B cell (primary cell): Measurements from ENCODE around the gene HSFX4. TPM values are rescaled to one million over a fixed set of nuclear protein-coding genes. Genes with fewer than 3 reads are reported as not detected.

Experiments
- ATAC-seq: fragments of 200-7000 bp; cut with Tn5 transposase; one replicate; pipeline ENCODE4 v1.10.0; 2021; ENCODE audit warnings: low read depth, mild to moderate bottlenecking, moderate number of reproducible peaks, moderate library complexity
- CTCF ChIA-PET: fragments of 350-600 bp; sonication (Branson Sonifier 250); formaldehyde crosslinking; loops from one replicate; lab custom pipeline; 2021; ENCODE audit warnings: antibody characterized with exemption, inconsistent platforms; lab: Charles Lee
- POLR2A ChIA-PET: fragments of 350-600 bp; sonication (Branson Sonifier 250); formaldehyde crosslinking; loops from one replicate; lab custom pipeline; 2021; ENCODE audit warnings: antibody characterized with exemption; lab: Charles Lee
- DNase-seq: peaks from one replicate; pipeline ENCODE4 v3.0.0; 2013
- H2AFZ ChIP-seq: 2 replicates; pipeline ENCODE4 v1.6.1; 2012; ENCODE audit warnings: mild to moderate bottlenecking, low read depth, low read length; ENCODE audit not compliant: insufficient read depth, poor library complexity, severe bottlenecking
- H3K27ac ChIP-seq, 2 donors: 1 replicate in 1 of 2; 2 replicates in 1 of 2; pipeline ENCODE4 v1.5.1; 2012 to 2013; ENCODE audit warnings: low read length in 2 of 2, mild to moderate bottlenecking in 2 of 2, moderate library complexity in 1 of 2
- H3K27me3 ChIP-seq, 4 experiments: fragments of 200-600 bp in 1 of 4; sonication (generic) in 1 of 4; replicated peaks in 1 of 4; 1 replicate in 2 of 4; 2 replicates in 2 of 4; pipeline versions ENCODE4 v1.6.1 to v1.7.0; 2013 to 2016; ENCODE audit warnings: low read length in 3 of 4, mild to moderate bottlenecking in 2 of 4, mixed read lengths in 1 of 4, moderate library complexity in 1 of 4; ENCODE audit not compliant: insufficient read depth in 4 of 4, control insufficient read depth in 3 of 4; ENCODE audit errors: control extremely low read depth in 1 of 4
- H3K36me3 ChIP-seq, 2 experiments: replicated peaks in 1 of 2; 1 replicate in 1 of 2; 2 replicates in 1 of 2; pipeline versions ENCODE4 v1.6.1 to v1.7.1; 2013; ENCODE audit warnings: low read length in 1 of 2; ENCODE audit not compliant: insufficient read depth in 2 of 2, control insufficient read depth in 1 of 2; ENCODE audit errors: control extremely low read depth in 1 of 2, extremely low read depth in 1 of 2
- H3K4me1 ChIP-seq, 2 donors: fragments of 200-600 bp in 1 of 2; sonication (generic) in 1 of 2; 1 replicate in 1 of 2; 2 replicates in 1 of 2; pipeline versions ENCODE4 v1.5.1 to v1.6.1; 2013 to 2017; ENCODE audit warnings: low read length in 2 of 2; ENCODE audit not compliant: control insufficient read depth in 2 of 2, insufficient read depth in 2 of 2
- H3K4me2 ChIP-seq: replicated peaks from 2 replicates; pipeline ENCODE3; 2012; ENCODE audit warnings: mild to moderate bottlenecking, low read depth, low read length; ENCODE audit not compliant: poor library complexity, severe bottlenecking
- H3K4me3 ChIP-seq, 5 experiments: fragments of 200-600 bp in 1 of 5; sonication (generic) in 1 of 5; 1 replicate in 3 of 5; 2 replicates in 2 of 5; pipeline versions ENCODE4 v1.5.1 to v1.7.0; 2011 to 2016; ENCODE audit warnings: low read length in 4 of 5, mild to moderate bottlenecking in 4 of 5, low read depth in 2 of 5, control low read depth in 1 of 5, moderate library complexity in 1 of 5; ENCODE audit not compliant: insufficient read depth in 1 of 5; ENCODE audit errors: control extremely low read depth in 1 of 5, extremely low read depth in 1 of 5
- H3K79me2 ChIP-seq: fragments of 200-600 bp; sonication (generic); one replicate; pipeline ENCODE4 v1.6.0; 2016; ENCODE audit warnings: low read length; ENCODE audit not compliant: control insufficient read depth, insufficient read depth
- H3K9ac ChIP-seq: fragments of 200-600 bp; sonication (generic); 2 replicates; pipeline ENCODE4 v1.6.1; 2017; ENCODE audit warnings: mild to moderate bottlenecking, low read length, moderate library complexity
- H3K9me3 ChIP-seq, 3 donors: one replicate each; pipeline versions ENCODE4 v1.6.1 to v1.7.1; 2013; ENCODE audit warnings: low read length in 2 of 3; ENCODE audit not compliant: control insufficient read depth in 2 of 3, insufficient read depth in 1 of 3; ENCODE audit errors: control extremely low read depth in 1 of 3
- H4K20me1 ChIP-seq: 2 replicates; pipeline ENCODE4 v1.6.0; 2012; ENCODE audit warnings: mild to moderate bottlenecking, low read length; ENCODE audit not compliant: insufficient read depth, control insufficient read depth, poor library complexity, severe bottlenecking
- H3K27ac Mint-ChIP-seq: one replicate; pipeline ENCODE4 v1.8.0; 2021; ENCODE audit warnings: mixed read lengths
- H3K27me3 Mint-ChIP-seq: one replicate; pipeline ENCODE4 v1.8.0; 2021; ENCODE audit warnings: mixed read lengths
- H3K4me1 Mint-ChIP-seq: one replicate; pipeline ENCODE4 v1.8.0; 2021; ENCODE audit warnings: mixed read lengths
- H3K4me3 Mint-ChIP-seq: one replicate; pipeline ENCODE4 v1.8.0; 2021; ENCODE audit warnings: mixed read lengths
- H3K9me3 Mint-ChIP-seq: one replicate; pipeline ENCODE4 v1.8.0; 2022; ENCODE audit warnings: mixed read lengths; ENCODE audit not compliant: insufficient read depth
- EZH2 ChIP-seq: IDR thresholded peaks from 2 replicates; pipeline ENCODE4 v1.6.1; 2012; ENCODE audit warnings: borderline replicate concordance, low read depth, mild to moderate bottlenecking, moderate library complexity, low read length; ENCODE audit not compliant: insufficient read depth, poor library complexity, severe bottlenecking
- WGBS: methylation state at CpG from one replicate; pipeline ENCODE4 v1.1.5; 2013; ENCODE audit warnings: missing lambda C conversion rate; ENCODE audit not compliant: insufficient coverage; 5-methylcytosine and 5-hydroxymethylcytosine counted together
- intact Hi-C: fragments of 100-400 bp; cut with micrococcal nuclease; formaldehyde crosslinking; loops from one replicate; pipeline ENCODE4 v1.10.0; 2022
- polyA plus RNA-seq: library from polyadenylated mRNA; depleted of rRNA; stranded (reverse); fragments of >200 nt; gene quantifications from 2 replicates; pipeline ENCODE4 v1.2.3, GENCODE V29; 2012
- total RNA-seq, 2 donors: library from RNA; stranded (reverse); fragments of 120-200 nt in 1 of 2; gene quantifications; 1 replicate in 1 of 2; 2 replicates in 1 of 2; pipeline versions ENCODE4 v1.2.3 to v1.2.4, GENCODE V29; 2013 to 2022
- TF ChIP-seq, protein P1 (sequence below): fragments of 200-600 bp; IDR thresholded peaks from one replicate; pipeline ENCODE4 v1.8.0; 2022; ENCODE audit warnings: antibody characterized with exemption, mild to moderate bottlenecking

HSFX4 gene
- total and polyA plus RNA-seq, 2 donors (not counting 1 experiment from before 2014, with no cell fraction given): not detected

DNA sequence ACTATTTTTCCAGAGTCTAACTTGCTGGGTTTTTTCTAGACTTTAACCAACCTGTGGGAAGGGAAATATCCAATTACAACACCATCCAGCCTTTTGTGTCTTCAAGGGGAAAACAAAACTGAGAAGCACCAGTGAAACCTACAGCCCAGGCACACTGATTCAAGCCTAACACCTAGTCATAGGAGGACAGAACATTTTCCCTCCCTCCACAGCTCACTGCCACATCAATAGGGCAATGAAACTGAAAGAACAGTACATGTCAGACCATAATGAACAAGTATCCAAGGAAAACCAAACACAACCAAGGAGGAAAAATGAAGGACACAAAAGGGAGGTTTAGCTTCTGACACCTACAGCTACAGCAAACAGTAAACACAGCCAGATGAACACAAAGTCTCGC lies 30.8 kb upstream of the HSFX4 start:
- Histone ChIP-seq H3K27me3 (no peaks in the 10 kb centered on the region), H4K20me1 (no peaks in the 10 kb centered on the region), H3K9ac (no peak overlapping the region), H2AFZ (no peak overlapping the region), H3K4me2 (no peak overlapping the region), H3K9me3 (no peaks in the 10 kb centered on the region), H3K4me3 (no peak overlapping the region), H3K4me1 (no peaks in the 10 kb centered on the region), H3K79me2 (no peaks in the 10 kb centered on the region), H3K36me3 (no peaks in the 10 kb centered on the region), H3K27ac (no peak overlapping the region)
- TF ChIP-seq, protein P1, sequence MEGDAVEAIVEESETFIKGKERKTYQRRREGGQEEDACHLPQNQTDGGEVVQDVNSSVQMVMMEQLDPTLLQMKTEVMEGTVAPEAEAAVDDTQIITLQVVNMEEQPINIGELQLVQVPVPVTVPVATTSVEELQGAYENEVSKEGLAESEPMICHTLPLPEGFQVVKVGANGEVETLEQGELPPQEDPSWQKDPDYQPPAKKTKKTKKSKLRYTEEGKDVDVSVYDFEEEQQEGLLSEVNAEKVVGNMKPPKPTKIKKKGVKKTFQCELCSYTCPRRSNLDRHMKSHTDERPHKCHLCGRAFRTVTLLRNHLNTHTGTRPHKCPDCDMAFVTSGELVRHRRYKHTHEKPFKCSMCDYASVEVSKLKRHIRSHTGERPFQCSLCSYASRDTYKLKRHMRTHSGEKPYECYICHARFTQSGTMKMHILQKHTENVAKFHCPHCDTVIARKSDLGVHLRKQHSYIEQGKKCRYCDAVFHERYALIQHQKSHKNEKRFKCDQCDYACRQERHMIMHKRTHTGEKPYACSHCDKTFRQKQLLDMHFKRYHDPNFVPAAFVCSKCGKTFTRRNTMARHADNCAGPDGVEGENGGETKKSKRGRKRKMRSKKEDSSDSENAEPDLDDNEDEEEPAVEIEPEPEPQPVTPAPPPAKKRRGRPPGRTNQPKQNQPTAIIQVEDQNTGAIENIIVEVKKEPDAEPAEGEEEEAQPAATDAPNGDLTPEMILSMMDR: no peak
- TF ChIP-seq EZH2: no peak
- WGBS: no CpG with 5 or more reads among the region's 1 CpG
- H3K27ac Mint-ChIP-seq: no peak overlapping the region
- intact Hi-C loops: no loop called here
- H3K4me3 Mint-ChIP-seq: no peak overlapping the region
- POLR2A ChIA-PET: no interaction called here
- peaks cover 7% of the 10 kb centered on the region for H3K27me3 Mint-ChIP-seq
- no peaks in the 10 kb centered on the region for H3K4me1 Mint-ChIP-seq
- CTCF ChIA-PET: no interaction called here
- H3K9me3 Mint-ChIP-seq: no peaks in the 10 kb centered on the region
- DNase-seq: no peak
- no peak for ATAC-seq

DNA sequence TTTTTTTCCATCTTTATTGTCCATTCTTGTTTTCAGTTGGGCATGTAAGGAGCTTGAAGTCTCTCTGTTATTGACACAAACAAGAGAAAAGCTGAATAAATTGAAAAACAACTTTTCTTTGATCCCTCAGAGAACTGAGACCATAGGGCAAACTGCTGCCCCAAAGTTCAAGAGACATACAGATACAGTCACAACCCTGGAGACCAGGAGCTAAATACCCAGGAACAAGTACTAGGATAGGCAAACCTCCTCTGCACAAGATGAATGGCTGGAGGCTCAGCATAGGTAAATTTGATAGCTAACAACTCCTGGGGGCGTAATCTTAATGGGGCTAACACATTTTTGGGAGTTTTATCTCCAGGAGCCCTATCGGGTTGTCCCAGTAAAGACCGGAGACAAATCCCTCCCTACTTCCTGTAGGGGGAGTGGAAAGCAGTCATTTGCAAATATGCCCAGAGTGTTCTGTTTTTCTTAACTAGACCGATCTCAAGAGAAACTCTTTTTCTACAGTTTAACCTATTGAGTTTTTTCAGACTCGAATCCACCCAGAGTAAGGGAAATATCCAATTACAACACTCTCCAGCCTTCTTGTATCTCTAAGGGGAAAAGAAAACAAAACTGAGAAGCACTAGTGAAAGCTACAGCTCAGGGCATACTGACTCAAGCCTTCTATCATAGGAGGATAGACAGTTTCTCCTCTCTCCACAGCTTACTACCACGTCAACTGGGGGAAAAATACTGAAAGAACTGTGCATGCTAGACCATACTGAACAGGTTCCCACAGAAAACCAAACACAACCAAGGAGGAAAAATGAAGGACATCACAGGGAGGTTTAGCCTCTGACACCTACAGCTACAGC lies 25.3 kb upstream of the HSFX4 start:
- Mint-ChIP-seq H3K4me1 (peaks cover 5% of the 10 kb centered on the region), H3K9me3 (no peaks in the 10 kb centered on the region), H3K27ac (no peak overlapping the region), H3K27me3 (peaks cover under 1% of the 10 kb centered on the region), H3K4me3 (no peak overlapping the region)
- Histone ChIP-seq H3K27me3 (no peaks in the 10 kb centered on the region), H3K4me3 (no peak overlapping the region), H3K4me2 (no peak overlapping the region), H3K4me1 (no peaks in the 10 kb centered on the region), H3K36me3 (no peaks in the 10 kb centered on the region), H4K20me1 (no peaks in the 10 kb centered on the region), H3K9ac (no peak overlapping the region), H3K79me2 (no peaks in the 10 kb centered on the region), H3K9me3 (no peaks in the 10 kb centered on the region), H2AFZ (no peak overlapping the region), H3K27ac (no peak overlapping the region)
- intact Hi-C loops: no loop called here
- DNase-seq (no peak), ATAC-seq (no peak)
- POLR2A ChIA-PET: no interaction called here
- CTCF ChIA-PET: no interaction called here
- WGBS: 33% methylated on average over 1 of the region's 6 CpGs
- no peak for TF ChIP-seq EZH2
- TF ChIP-seq, protein P1: no peak
